Astrocyte of the cerebellum (primary cell): ENCODE data around the gene NDEL1.
A peak's percentile ranks its signal among the peaks of the same experiment; 100 is the strongest.

Source experiments
- DNase-seq: peaks from one replicate; pipeline ENCODE4 v3.0.0-alpha.2; 2011; ENCODE audit warnings: low read depth
- H3K4me3 ChIP-seq: 2 replicates; pipeline ENCODE4 v1.5.1; 2011; ENCODE audit warnings: mild to moderate bottlenecking, low read depth, low read length, moderate library complexity
- in situ Hi-C: cut with HindIII; loops from 2 replicates; pipeline ENCODE4 v1.10.0; 2017; ENCODE audit warnings: low sequenced_read_pairs
- TF ChIP-seq, protein P1 (sequence below): IDR thresholded peaks from 2 replicates; pipeline ENCODE4 v1.5.1; 2012; ENCODE audit warnings: low read length, low read depth, moderate library complexity, mild to moderate bottlenecking; ENCODE audit errors: missing control alignments

Gene NDEL1

DNA sequence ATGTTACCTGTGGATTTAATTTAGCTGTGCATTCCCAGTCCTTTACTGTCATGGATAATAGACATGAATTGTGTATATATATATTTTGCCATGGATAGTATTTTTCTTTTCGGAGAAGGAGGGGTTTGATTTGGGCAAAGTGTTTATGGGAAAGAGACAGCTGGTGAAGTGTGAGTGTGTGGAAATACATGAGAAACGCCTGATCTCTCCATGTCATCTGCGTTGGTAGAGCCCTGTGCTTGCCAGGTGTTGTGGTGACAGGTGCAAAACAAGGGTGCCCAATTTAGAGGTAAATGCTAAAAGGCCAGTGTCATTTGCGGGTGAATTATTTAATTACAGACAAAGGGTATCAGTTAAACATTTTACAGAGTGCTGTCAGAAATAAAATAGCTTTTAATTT, 23.4 kb downstream of the NDEL1 start:
- no peak for DNase-seq
- no peak overlapping the region for H3K4me3 ChIP-seq
- in situ Hi-C loops, result no loop called here
- TF ChIP-seq, protein P1, sequence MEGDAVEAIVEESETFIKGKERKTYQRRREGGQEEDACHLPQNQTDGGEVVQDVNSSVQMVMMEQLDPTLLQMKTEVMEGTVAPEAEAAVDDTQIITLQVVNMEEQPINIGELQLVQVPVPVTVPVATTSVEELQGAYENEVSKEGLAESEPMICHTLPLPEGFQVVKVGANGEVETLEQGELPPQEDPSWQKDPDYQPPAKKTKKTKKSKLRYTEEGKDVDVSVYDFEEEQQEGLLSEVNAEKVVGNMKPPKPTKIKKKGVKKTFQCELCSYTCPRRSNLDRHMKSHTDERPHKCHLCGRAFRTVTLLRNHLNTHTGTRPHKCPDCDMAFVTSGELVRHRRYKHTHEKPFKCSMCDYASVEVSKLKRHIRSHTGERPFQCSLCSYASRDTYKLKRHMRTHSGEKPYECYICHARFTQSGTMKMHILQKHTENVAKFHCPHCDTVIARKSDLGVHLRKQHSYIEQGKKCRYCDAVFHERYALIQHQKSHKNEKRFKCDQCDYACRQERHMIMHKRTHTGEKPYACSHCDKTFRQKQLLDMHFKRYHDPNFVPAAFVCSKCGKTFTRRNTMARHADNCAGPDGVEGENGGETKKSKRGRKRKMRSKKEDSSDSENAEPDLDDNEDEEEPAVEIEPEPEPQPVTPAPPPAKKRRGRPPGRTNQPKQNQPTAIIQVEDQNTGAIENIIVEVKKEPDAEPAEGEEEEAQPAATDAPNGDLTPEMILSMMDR, result no peak

GRCh38 chr17:8459831-8460230, 24.1 kb downstream of the NDEL1 start:
- no peak overlapping the region for H3K4me3 ChIP-seq
- TF ChIP-seq, protein P1, result no peak
- in situ Hi-C loops, result no loop called here
- DNase-seq, result no peak

DNA sequence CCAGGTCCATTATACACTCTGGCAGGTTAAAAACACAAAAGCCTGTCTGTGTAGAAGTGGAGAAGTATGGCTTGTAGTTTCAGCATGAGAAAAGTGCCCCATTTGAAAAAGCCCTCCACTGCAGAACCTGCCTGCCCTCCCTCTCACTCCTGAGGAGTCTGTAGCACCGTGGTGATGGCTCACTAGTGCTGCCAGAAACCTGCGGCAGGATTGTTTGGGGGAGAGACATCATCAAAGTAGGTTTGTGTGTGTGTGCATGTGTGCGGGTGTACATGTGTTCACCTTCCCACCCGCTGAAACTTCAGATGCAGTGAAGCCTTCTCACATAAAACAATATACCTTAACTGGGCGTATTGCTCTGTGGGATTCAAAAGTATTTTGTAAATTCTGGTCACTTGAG, 26.9 kb downstream of the NDEL1 start:
- TF ChIP-seq, protein P1, result no peak
- no peak for DNase-seq
- no peak overlapping the region for H3K4me3 ChIP-seq
- in situ Hi-C loops, result no loop called here

- TF ChIP-seq, protein P1, result no peak
- peak; percentile 24 for DNase-seq
- no peak overlapping the region for H3K4me3 ChIP-seq
- in situ Hi-C loops, result no loop called here
Observed at GRCh38 chr17:8463099-8463498, 27.4 kb downstream of the NDEL1 start.

- in situ Hi-C loops, result no loop called here
- no peak for DNase-seq
Observed at GRCh38 chr17:8464941-8465340, 29.3 kb downstream of the NDEL1 start.

DNA sequence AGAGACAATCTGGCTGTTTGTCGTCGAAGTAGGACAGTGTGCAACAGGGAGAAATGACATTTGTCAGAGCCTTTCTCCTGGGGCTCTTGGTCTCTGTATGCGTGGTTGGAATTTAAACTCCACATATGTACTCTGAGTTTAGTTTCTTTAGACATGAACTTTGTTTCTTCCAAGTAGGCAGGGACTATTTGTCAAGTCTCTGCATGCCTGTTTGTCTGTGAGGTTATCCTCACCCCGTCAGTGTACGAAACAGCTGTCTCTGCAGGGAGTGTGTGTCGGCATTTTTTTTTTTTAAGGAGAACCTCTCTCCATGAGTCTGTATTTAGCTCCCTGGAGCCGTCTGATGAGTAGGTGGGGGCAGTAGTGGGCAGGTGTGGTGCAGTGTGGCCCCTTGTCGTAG, 29.7 kb downstream of the NDEL1 start:
- no peak overlapping the region for H3K4me3 ChIP-seq
- TF ChIP-seq, protein P1, result no peak
- in situ Hi-C loops, result no loop called here
- DNase-seq, result no peak

More at GRCh38 chr17:8464941-8465340, 29.3 kb downstream of the NDEL1 start:
- TF ChIP-seq, protein P1, result no peak
- H3K4me3 ChIP-seq, result no peak overlapping the region

GRCh38 chr17:8465759-8466158, 30.1 kb downstream of the NDEL1 start:
- in situ Hi-C loops, result no loop called here
- TF ChIP-seq, protein P1, result no peak
- H3K4me3 ChIP-seq, result no peak overlapping the region
- no peak for DNase-seq
